B cell (primary cell): ENCODE results near the gene KANK2. TPM values are rescaled to one million over a fixed set of nuclear protein-coding genes. Genes with fewer than 3 reads are reported as not detected.

Experiments
- ATAC-seq: fragments of 200-7000 bp; cut with Tn5 transposase; one replicate; pipeline ENCODE4 v1.10.0; 2021; ENCODE audit warnings: low read depth, mild to moderate bottlenecking, moderate number of reproducible peaks, moderate library complexity
- CTCF ChIA-PET: fragments of 350-600 bp; sonication (Branson Sonifier 250); formaldehyde crosslinking; loops from one replicate; lab custom pipeline; 2021; ENCODE audit warnings: antibody characterized with exemption, inconsistent platforms; lab: Charles Lee
- POLR2A ChIA-PET: fragments of 350-600 bp; sonication (Branson Sonifier 250); formaldehyde crosslinking; loops from one replicate; lab custom pipeline; 2021; ENCODE audit warnings: antibody characterized with exemption; lab: Charles Lee
- DNase-seq: peaks from one replicate; pipeline ENCODE4 v3.0.0; 2013
- H2AFZ ChIP-seq: 2 replicates; pipeline ENCODE4 v1.6.1; 2012; ENCODE audit warnings: mild to moderate bottlenecking, low read depth, low read length; ENCODE audit not compliant: insufficient read depth, poor library complexity, severe bottlenecking
- H3K27ac ChIP-seq, 2 donors: 1 replicate in 1 of 2; 2 replicates in 1 of 2; pipeline ENCODE4 v1.5.1; 2012 to 2013; ENCODE audit warnings: low read length in 2 of 2, mild to moderate bottlenecking in 2 of 2, moderate library complexity in 1 of 2
- H3K27me3 ChIP-seq, 4 experiments: fragments of 200-600 bp in 1 of 4; sonication (generic) in 1 of 4; replicated peaks in 1 of 4; 1 replicate in 2 of 4; 2 replicates in 2 of 4; pipeline versions ENCODE4 v1.6.1 to v1.7.0; 2013 to 2016; ENCODE audit warnings: low read length in 3 of 4, mild to moderate bottlenecking in 2 of 4, mixed read lengths in 1 of 4, moderate library complexity in 1 of 4; ENCODE audit not compliant: insufficient read depth in 4 of 4, control insufficient read depth in 3 of 4; ENCODE audit errors: control extremely low read depth in 1 of 4
- H3K36me3 ChIP-seq, 2 experiments: replicated peaks in 1 of 2; 1 replicate in 1 of 2; 2 replicates in 1 of 2; pipeline versions ENCODE4 v1.6.1 to v1.7.1; 2013; ENCODE audit warnings: low read length in 1 of 2; ENCODE audit not compliant: insufficient read depth in 2 of 2, control insufficient read depth in 1 of 2; ENCODE audit errors: control extremely low read depth in 1 of 2, extremely low read depth in 1 of 2
- H3K4me1 ChIP-seq, 2 donors: fragments of 200-600 bp in 1 of 2; sonication (generic) in 1 of 2; 1 replicate in 1 of 2; 2 replicates in 1 of 2; pipeline versions ENCODE4 v1.5.1 to v1.6.1; 2013 to 2017; ENCODE audit warnings: low read length in 2 of 2; ENCODE audit not compliant: control insufficient read depth in 2 of 2, insufficient read depth in 2 of 2
- H3K4me2 ChIP-seq: replicated peaks from 2 replicates; pipeline ENCODE3; 2012; ENCODE audit warnings: mild to moderate bottlenecking, low read depth, low read length; ENCODE audit not compliant: poor library complexity, severe bottlenecking
- H3K4me3 ChIP-seq, 5 experiments: fragments of 200-600 bp in 1 of 5; sonication (generic) in 1 of 5; 1 replicate in 3 of 5; 2 replicates in 2 of 5; pipeline versions ENCODE4 v1.5.1 to v1.7.0; 2011 to 2016; ENCODE audit warnings: low read length in 4 of 5, mild to moderate bottlenecking in 4 of 5, low read depth in 2 of 5, control low read depth in 1 of 5, moderate library complexity in 1 of 5; ENCODE audit not compliant: insufficient read depth in 1 of 5; ENCODE audit errors: control extremely low read depth in 1 of 5, extremely low read depth in 1 of 5
- H3K79me2 ChIP-seq: fragments of 200-600 bp; sonication (generic); one replicate; pipeline ENCODE4 v1.6.0; 2016; ENCODE audit warnings: low read length; ENCODE audit not compliant: control insufficient read depth, insufficient read depth
- H3K9ac ChIP-seq: fragments of 200-600 bp; sonication (generic); 2 replicates; pipeline ENCODE4 v1.6.1; 2017; ENCODE audit warnings: mild to moderate bottlenecking, low read length, moderate library complexity
- H3K9me3 ChIP-seq, 3 donors: one replicate each; pipeline versions ENCODE4 v1.6.1 to v1.7.1; 2013; ENCODE audit warnings: low read length in 2 of 3; ENCODE audit not compliant: control insufficient read depth in 2 of 3, insufficient read depth in 1 of 3; ENCODE audit errors: control extremely low read depth in 1 of 3
- H4K20me1 ChIP-seq: 2 replicates; pipeline ENCODE4 v1.6.0; 2012; ENCODE audit warnings: mild to moderate bottlenecking, low read length; ENCODE audit not compliant: insufficient read depth, control insufficient read depth, poor library complexity, severe bottlenecking
- H3K27ac Mint-ChIP-seq: one replicate; pipeline ENCODE4 v1.8.0; 2021; ENCODE audit warnings: mixed read lengths
- H3K27me3 Mint-ChIP-seq: one replicate; pipeline ENCODE4 v1.8.0; 2021; ENCODE audit warnings: mixed read lengths
- H3K4me1 Mint-ChIP-seq: one replicate; pipeline ENCODE4 v1.8.0; 2021; ENCODE audit warnings: mixed read lengths
- H3K4me3 Mint-ChIP-seq: one replicate; pipeline ENCODE4 v1.8.0; 2021; ENCODE audit warnings: mixed read lengths
- H3K9me3 Mint-ChIP-seq: one replicate; pipeline ENCODE4 v1.8.0; 2022; ENCODE audit warnings: mixed read lengths; ENCODE audit not compliant: insufficient read depth
- EZH2 ChIP-seq: IDR thresholded peaks from 2 replicates; pipeline ENCODE4 v1.6.1; 2012; ENCODE audit warnings: borderline replicate concordance, low read depth, mild to moderate bottlenecking, moderate library complexity, low read length; ENCODE audit not compliant: insufficient read depth, poor library complexity, severe bottlenecking
- WGBS: methylation state at CpG from one replicate; pipeline ENCODE4 v1.1.5; 2013; ENCODE audit warnings: missing lambda C conversion rate; ENCODE audit not compliant: insufficient coverage; 5-methylcytosine and 5-hydroxymethylcytosine counted together
- intact Hi-C: fragments of 100-400 bp; cut with micrococcal nuclease; formaldehyde crosslinking; loops from one replicate; pipeline ENCODE4 v1.10.0; 2022
- polyA plus RNA-seq: library from polyadenylated mRNA; depleted of rRNA; stranded (reverse); fragments of >200 nt; gene quantifications from 2 replicates; pipeline ENCODE4 v1.2.3, GENCODE V29; 2012
- total RNA-seq, 2 donors: library from RNA; stranded (reverse); fragments of 120-200 nt in 1 of 2; gene quantifications; 1 replicate in 1 of 2; 2 replicates in 1 of 2; pipeline versions ENCODE4 v1.2.3 to v1.2.4, GENCODE V29; 2013 to 2022
- TF ChIP-seq, protein P1 (sequence below): fragments of 200-600 bp; IDR thresholded peaks from one replicate; pipeline ENCODE4 v1.8.0; 2022; ENCODE audit warnings: antibody characterized with exemption, mild to moderate bottlenecking

The KANK2 gene
- total and polyA plus RNA-seq, 2 donors (not counting 1 experiment from before 2014, with no cell fraction given) = 0.54 to 18.9 TPM

DNA sequence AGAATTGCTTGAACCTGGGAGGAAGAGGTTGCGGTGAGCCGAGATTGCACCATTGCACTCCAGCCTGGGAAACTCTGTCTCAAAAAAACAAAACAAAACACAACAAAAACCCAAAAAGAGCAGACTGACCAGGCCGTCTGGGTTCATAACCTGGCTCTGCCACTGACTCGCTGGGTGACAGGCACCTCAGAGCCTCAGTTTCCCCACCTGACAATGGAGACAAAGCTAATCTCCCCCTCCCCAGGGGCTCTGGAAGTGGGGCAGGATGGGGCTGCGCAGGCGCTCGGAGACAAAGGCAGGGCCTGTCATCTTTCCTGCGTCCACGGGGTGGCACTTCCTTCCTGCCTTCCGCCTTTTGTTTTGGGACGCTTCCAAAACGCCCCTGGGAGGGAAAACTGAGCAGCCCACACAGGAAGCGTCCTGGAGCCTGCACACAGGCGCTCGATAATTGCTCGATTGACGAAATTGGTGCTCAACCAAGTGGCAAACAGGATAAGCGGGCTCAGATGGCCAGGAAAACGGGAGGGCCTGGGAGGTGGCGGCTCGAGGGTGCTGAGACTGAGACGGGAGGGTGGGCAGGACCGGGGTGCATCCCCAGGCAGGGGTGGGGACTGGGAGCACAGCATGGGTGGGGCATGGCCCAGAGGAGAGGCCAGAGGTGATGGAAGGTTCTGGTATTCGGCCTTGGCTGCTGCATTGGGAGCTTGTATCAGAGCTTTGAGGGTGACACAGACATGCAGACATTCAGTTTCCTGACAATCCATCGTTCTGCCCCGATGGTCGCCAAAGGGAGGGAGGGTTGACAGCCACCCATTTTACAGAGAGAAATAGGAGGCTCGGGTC lies 59.6 kb downstream of the KANK2 start:
- intact Hi-C loops = loop anchor here (1.0 kb wide), 1 partner anchor 66 kb away; no protein-coding TSS in a partner anchor
- no peak overlapping the region for H3K27ac Mint-ChIP-seq
- H3K4me1 Mint-ChIP-seq = peaks cover 12% of the 10 kb centered on the region
- peak overlapping the region; percentile 69 for H3K4me2 ChIP-seq
- 9% methylated on average over 26 of the region's 28 CpGs for WGBS
- H3K4me1 ChIP-seq = peaks cover 7 to 17% of the 10 kb centered on the region in 2 donors
- ChIA-PET CTCF (interaction anchor here (0.6 to 2.0 kb wide), 10 partner anchors 8 to 201 kb away, joined by 3 to 8 read pairs (median 4); no protein-coding TSS in a partner anchor), POLR2A (no interaction called here)
- DNase-seq (peak; percentile 42), ATAC-seq (peak; percentile 33)
- H3K4me3 Mint-ChIP-seq = peak overlapping the region; percentile 49
- peaks cover 19% of the 10 kb centered on the region for H3K27me3 Mint-ChIP-seq
- H3K9me3 ChIP-seq = peaks cover 0 to 12% (median 0%) of the 10 kb centered on the region in 3 donors
- no peaks in the 10 kb centered on the region for H3K36me3 ChIP-seq
- H4K20me1 ChIP-seq = no peaks in the 10 kb centered on the region
- H2AFZ ChIP-seq = peak overlapping the region; percentile 13
- no peaks in the 10 kb centered on the region for H3K9me3 Mint-ChIP-seq
- TF ChIP-seq, protein P1, sequence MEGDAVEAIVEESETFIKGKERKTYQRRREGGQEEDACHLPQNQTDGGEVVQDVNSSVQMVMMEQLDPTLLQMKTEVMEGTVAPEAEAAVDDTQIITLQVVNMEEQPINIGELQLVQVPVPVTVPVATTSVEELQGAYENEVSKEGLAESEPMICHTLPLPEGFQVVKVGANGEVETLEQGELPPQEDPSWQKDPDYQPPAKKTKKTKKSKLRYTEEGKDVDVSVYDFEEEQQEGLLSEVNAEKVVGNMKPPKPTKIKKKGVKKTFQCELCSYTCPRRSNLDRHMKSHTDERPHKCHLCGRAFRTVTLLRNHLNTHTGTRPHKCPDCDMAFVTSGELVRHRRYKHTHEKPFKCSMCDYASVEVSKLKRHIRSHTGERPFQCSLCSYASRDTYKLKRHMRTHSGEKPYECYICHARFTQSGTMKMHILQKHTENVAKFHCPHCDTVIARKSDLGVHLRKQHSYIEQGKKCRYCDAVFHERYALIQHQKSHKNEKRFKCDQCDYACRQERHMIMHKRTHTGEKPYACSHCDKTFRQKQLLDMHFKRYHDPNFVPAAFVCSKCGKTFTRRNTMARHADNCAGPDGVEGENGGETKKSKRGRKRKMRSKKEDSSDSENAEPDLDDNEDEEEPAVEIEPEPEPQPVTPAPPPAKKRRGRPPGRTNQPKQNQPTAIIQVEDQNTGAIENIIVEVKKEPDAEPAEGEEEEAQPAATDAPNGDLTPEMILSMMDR = peak; percentile 39
- no peak for TF ChIP-seq EZH2
- peak overlapping the region; percentile 23 for H3K9ac ChIP-seq
- no peaks in the 10 kb centered on the region for H3K79me2 ChIP-seq
- no peak overlapping the region for H3K4me3 ChIP-seq
- no peak overlapping the region for H3K27ac ChIP-seq
- peaks cover 0 to 39% (median 8%) of the 10 kb centered on the region in 4 experiments for H3K27me3 ChIP-seq
